HG03520 (cell line): ENCODE data around the gene SMIM35.

Source experiments
- ATAC-seq: cut with Tn5 transposase; IDR thresholded peaks from one replicate; pipeline ENCODE4 v1.9.1; 2021; ENCODE audit warnings: mild to moderate bottlenecking, moderate library complexity; ENCODE audit not compliant: unreplicated experiment

Gene SMIM35

GRCh38 chr11:117969160-117969991 is 117.4 kb downstream of the SMIM35 start:
- no peak for ATAC-seq

- ATAC-seq, result no peak
These were observed 119.9 kb downstream of the SMIM35 start for GRCh38 chr11:117966908-117967307.

- ATAC-seq, result no peak
These were observed 123.9 kb downstream of the SMIM35 start for GRCh38 chr11:117962826-117963225.

GRCh38 chr11:117961896-117962295 is 124.9 kb downstream of the SMIM35 start:
- ATAC-seq, result no peak

- ATAC-seq, result no peak
These were observed 126.4 kb downstream of the SMIM35 start for GRCh38 chr11:117960406-117960805.

DNA sequence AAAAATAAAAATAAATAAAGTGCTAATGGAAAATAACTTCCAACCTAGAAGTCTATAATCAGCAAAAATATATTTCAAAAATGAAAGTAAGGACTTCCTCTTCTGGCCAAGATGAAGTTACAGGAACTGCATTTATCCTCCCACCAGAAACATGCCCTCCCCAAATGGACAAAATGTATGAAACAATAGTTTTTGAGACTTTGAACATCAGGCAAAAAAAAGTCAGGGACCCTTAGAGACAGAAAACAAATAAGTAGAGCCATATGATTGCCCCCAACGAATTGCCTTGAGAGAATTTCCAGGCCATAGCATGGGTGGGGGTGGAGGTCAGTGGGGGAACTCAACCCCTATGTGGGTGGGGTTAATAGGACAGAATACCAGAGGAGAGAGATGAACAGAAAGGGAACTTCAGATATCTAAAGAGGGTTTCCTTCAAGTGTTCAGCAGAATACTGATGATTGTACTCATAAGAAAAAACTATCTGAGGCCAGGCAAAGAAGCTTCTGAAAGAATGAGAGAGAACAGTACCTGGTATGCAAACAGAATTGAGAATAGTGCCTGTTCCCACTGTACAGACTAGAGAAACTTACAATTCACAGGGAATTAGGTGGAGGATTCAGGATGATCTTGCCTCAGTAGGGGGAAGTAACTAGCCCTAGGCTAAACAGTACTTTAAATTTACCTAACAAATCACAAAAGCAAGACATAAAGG is 127.2 kb downstream of the SMIM35 start:
- ATAC-seq, result no peak

- ATAC-seq, result no peak
These were observed 127.8 kb downstream of the SMIM35 start for GRCh38 chr11:117958949-117959348.
